ES-I3 (cell line): ENCODE results near the gene SNRNP48.

Experiments
- H3K36me3 ChIP-seq: 2 replicates; pipeline ENCODE4 v1.6.1; 2013; ENCODE audit warnings: mild to moderate bottlenecking, low read length, control low read depth, moderate library complexity; ENCODE audit not compliant: insufficient read depth
- H3K4me1 ChIP-seq: 2 replicates; pipeline ENCODE4 v1.6.1; 2013; ENCODE audit warnings: mild to moderate bottlenecking, control low read depth, low read length; ENCODE audit not compliant: insufficient read depth
- H3K9ac ChIP-seq: 2 replicates; pipeline ENCODE4 v1.6.1; 2013; ENCODE audit warnings: low read depth, mild to moderate bottlenecking, low read length, moderate library complexity
- H3K9me3 ChIP-seq: 2 replicates; pipeline ENCODE4 v1.6.1; 2013; ENCODE audit warnings: mild to moderate bottlenecking, low read length, moderate library complexity; ENCODE audit not compliant: control insufficient read depth, insufficient read depth

Gene SNRNP48

DNA sequence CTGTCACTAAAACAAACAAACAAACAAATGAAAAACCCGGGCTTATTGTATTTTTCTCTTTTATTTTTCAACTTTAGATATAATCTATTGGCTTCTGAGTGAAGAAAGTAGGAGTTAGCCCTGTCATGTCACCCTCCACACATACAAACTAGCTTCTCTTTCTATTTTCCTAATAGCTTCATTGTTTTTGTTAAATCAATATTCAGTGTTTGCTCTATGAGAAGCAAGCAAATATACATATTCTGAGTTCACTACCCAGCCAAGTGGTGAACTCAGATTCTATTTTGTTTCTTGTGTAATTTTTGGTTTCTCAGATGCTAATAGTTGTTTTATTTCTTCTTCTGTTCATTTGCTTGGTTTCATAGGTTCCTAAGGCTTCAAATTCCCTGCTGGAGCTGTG is 66.4 kb downstream of the SNRNP48 start:
- Histone ChIP-seq H3K4me1 (no peaks in the 10 kb centered on the region), H3K36me3 (no peaks in the 10 kb centered on the region), H3K9ac (no peak overlapping the region), H3K9me3 (no peaks in the 10 kb centered on the region)

DNA sequence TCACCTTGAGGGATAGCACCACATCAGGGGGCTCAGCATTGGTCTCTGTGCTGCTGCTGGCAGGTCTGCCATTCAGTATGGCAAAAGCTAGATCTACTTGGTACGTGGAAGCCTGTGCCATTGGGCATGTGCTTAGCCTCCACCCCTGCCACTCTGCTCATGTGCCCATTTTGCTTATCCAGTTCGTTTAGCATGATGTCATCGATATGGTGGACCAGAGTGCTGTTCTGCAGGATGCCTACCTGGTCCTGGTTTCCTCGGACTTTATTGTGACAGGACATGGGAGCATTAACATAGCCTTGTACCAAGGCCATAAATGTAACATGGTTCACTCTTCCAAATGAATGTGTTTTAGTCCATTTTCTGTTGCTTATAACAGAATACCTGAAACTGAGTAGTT is 68.5 kb downstream of the SNRNP48 start:
- Histone ChIP-seq H3K9me3 (no peaks in the 10 kb centered on the region), H3K36me3 (no peaks in the 10 kb centered on the region), H3K9ac (no peak overlapping the region), H3K4me1 (no peaks in the 10 kb centered on the region)

DNA sequence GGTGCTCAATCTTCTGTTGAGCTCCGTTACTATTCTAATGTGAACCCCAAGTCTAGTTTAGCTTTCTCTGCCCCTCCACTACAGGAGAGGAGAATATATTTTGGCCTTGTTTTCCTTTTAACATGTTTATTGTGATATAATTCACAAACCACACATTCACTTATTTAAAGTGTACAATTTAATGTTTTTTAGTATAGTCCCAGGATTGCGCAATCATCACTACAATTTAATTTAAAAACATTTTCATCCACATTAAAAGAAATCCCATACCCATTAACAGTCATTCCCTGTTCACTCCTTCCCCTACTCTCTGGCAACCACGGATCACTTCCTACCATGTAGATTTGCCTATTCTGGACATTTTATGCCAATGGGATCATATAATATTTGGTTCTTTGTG is 71.4 kb downstream of the SNRNP48 start:
- H3K9ac ChIP-seq: no peak overlapping the region
- H3K9me3 ChIP-seq: no peaks in the 10 kb centered on the region
- no peaks in the 10 kb centered on the region for H3K4me1 ChIP-seq
- no peaks in the 10 kb centered on the region for H3K36me3 ChIP-seq
